ENCODE measurements around the gene NDP.

DNA sequence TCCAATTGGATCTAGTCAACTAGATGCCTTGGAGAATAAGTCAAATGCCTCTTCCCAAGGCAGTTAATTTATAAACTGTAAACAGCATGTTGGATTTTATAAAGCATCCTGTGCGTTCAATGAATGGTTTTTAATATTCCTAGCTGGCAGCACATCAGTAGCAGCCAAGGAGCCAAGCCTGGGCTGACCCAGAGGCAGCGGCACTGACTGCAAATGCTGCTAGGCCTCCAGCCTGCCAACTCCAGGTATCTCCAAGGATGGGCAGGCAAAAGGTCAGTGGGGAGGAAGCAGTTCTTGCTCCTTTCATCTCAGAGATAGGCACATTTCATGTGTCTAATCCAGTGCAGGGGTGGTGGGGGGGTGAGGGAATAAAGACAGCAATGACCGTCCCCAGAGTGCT is 9.5 kb downstream of the NDP start:
- TF ChIP-seq EZH2 (IDR thresholded peaks at IDR 0.05) (no peak), POLR2AphosphoS5 (IDR thresholded peaks at IDR 0.05; ENCODE audit: borderline replicate concordance, low read depth, low read length) (no peak)

Data from SK-N-MC (cell line).